Stimulated activated naive CD8-positive, alpha-beta T cell treated with anti-CD3 and anti-CD28 coated beads, Interleukin-15, Interleukin-2, amounts not matched to agents 100 U/mL and 50 U/mL, for 24 hours (primary cell): ENCODE data around the gene BBS12.

ENCODE experiments used
- ATAC-seq: fragments of 150-1000 bp; cut with Tn5 transposase; one replicate; pipeline ENCODE4 v1.10.0; 2021
- DNase-seq: peaks from one replicate; pipeline ENCODE4 v3.0.0; 2021

BBS12 gene

DNA sequence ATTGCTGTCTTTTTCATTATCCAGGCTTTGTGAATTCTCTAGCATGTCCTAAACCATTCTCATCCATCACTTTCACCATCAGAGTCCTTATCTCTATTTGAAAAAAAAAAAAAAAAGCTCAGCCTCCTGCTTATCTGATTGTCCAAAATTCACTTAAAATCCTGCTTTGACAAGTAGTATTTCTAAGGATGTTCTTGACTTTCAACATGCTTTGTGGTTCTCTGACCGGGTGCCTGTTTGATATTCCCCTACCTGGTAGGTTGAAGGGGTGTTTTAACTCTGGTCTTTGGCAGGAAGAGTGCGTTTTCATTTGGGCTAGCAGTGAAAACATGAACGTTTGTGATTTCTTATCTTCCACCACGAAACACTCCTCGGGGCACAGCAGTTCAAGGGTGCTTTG lies 17.3 kb upstream of the BBS12 start:
- ATAC-seq = no peak
- no peak for DNase-seq

- DNase-seq (peak; percentile 81), ATAC-seq (peak; percentile 96)
Measured at GRCh38 chr4:122716825-122717448, 15.6 kb upstream of the BBS12 start.

DNA sequence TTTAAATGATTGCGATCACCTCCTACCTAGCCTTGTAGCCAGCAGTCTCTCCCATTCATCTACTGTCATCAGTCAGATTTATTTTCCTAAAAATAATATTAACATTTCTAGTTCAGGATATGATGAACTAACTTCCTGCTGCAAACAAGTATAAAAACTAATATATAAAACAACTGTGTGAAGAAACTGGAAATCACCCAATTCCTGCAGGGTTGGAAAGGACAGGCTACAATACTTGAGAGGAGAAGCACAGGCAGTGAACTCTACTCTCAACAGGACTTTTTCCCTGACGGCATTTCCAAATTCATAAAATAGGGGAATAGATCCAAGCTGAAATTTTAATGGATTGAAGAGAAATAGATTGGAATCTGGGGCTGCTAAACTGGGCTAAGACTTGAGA lies 14.2 kb upstream of the BBS12 start:
- ATAC-seq = no peak

DNA sequence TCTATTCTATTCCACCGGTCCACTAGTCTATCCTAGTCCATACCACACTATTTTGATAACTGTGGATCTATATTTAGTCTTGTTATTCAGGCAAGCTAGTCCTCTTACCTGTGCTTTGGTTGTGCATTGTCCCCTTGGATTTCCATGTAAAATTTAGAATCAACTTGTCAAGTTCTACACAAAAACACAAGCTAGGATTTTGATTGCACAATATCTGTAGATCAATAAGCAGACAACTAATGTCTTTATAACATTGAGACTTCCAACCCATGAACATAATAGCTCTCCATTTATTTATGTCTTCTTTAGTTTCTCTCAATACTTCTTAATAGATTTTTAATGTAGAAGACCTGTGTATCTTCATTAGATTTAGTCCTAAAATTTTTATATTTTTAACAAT lies 10.2 kb upstream of the BBS12 start:
- ATAC-seq = no peak
- no peak for DNase-seq

More for the DNA sequence above, 14.2 kb upstream of the BBS12 start:
- no peak for DNase-seq

DNA sequence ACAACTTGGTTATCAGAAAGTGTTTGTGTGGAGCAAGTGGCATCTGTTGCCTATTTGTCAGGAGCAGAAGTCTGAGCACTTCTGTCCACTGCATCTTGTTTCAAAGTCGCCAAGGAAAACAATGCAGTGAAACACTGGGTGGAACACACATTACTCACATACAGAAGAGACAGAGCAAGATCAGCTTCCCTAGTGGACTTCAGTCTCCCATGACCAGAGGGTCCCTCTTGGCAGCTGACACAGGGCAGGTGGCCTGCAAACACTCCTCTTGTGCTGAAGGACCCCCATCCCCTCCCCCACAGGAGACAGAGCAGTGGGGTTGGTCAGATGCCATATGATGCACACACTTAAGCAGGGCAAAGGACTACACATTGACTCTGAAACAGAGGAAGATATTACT lies 3.6 kb upstream of the BBS12 start:
- DNase-seq = no peak
- ATAC-seq = no peak

GRCh38 chr4:122731676-122732075 lies 828 bp upstream of the BBS12 start:
- DNase-seq = no peak

DNA sequence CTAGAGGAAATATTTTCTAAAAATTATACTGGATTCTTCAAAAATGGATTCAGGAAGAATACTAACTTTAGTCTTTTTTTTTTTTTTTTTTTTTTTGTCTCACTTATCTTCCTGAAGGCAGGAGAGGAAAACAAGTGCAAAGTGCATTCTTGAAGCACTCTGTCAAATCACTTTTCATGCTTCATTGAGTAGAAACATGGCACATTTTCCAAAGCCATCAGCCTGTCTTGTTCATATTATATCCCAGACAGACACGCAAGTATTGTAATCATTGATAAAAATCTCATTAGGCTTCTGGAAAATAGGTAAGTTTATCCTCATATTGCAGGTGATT lies 1.2 kb downstream of the BBS12 start:
- DNase-seq = no peak
- no peak for ATAC-seq

More at GRCh38 chr4:122731676-122732075, 828 bp upstream of the BBS12 start:
- no peak for ATAC-seq

GRCh38 chr4:122739174-122739573 lies 6.7 kb downstream of the BBS12 start:
- DNase-seq (no peak), ATAC-seq (no peak)

DNA sequence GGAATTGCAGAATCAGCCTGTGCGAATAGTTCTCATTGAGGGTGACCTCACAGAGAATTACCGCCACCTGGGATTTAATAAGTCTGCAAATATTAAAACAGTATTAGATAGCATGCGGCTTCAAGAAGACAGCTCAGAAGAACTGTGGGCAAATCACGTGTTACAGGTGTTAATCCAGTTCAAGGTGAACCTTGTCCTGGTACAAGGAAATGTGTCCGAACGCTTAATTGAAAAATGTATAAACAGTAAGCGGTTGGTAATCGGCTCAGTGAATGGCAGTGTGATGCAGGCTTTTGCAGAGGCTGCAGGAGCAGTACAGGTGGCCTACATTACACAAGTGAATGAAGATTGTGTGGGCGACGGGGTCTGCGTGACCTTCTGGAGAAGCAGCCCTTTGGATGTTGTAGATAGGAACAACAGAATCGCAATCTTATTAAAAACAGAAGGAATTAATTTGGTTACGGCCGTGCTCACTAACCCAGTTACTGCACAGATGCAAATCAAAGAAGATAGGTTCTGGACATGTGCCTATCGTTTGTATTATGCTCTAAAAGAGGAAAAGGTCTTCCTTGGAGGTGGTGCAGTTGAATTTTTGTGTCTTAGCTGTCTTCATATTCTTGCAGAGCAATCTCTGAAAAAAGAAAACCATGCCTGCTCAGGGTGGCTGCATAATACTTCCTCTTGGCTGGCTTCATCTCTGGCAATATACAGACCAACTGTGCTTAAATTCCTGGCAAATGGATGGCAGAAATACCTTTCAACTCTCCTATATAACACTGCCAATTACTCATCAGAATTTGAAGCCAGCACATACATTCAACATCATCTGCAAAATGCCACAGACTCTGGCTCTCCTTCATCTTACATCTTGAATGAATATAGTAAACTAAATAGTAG lies 10.7 kb downstream of the BBS12 start:
- no peak for DNase-seq

DNA sequence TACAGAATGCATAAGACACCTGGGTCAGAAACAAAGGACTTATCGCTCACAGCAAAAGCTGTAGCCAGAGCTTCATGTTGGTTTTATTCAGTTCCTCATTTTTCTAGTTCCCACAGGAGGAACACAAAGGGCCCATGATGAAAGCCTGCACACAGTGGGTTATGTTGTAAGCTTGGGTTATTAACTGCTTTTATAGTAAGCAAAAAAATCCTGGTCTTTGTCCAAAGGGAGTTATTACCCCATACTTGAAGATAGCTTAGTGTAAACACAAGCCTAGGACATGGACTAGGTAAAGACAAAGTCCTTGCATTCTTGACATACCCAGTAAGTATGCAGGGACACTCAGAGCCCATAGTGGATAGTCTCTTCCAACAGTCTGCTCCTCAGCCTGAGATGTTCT lies 11.7 kb downstream of the BBS12 start:
- ATAC-seq (no peak), DNase-seq (no peak)

More for the DNA sequence above, 10.7 kb downstream of the BBS12 start:
- ATAC-seq = no peak

- DNase-seq = no peak
- ATAC-seq = no peak
Measured at GRCh38 chr4:122746485-122746965, 14.0 kb downstream of the BBS12 start.

DNA sequence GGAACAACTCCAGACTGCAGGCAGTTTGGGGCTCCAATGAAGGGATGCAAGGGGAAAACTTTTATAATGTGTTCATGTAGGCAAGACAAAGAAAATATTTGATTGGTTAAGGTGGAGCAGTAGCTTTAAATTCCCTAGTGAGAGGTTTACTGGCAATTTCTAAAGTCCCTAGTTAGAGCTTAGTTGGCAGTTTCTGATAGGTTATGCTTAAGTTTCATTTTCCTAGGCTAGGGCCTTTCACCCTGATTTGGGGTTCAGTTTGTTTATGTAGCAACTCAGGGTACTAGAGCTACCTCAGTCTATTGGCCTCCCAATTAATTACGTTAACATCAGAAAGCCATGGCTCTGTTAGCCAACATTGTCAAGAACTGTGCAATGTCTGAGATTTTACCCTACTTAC lies 14.6 kb downstream of the BBS12 start:
- DNase-seq = no peak
- ATAC-seq = no peak

GRCh38 chr4:122747883-122748282 lies 15.4 kb downstream of the BBS12 start:
- DNase-seq (no peak), ATAC-seq (no peak)

GRCh38 chr4:122749704-122750454 lies 17.4 kb downstream of the BBS12 start:
- ATAC-seq (no peak), DNase-seq (no peak)

- ATAC-seq (no peak), DNase-seq (no peak)
Measured at GRCh38 chr4:122755675-122756074, 23.2 kb downstream of the BBS12 start.

DNA sequence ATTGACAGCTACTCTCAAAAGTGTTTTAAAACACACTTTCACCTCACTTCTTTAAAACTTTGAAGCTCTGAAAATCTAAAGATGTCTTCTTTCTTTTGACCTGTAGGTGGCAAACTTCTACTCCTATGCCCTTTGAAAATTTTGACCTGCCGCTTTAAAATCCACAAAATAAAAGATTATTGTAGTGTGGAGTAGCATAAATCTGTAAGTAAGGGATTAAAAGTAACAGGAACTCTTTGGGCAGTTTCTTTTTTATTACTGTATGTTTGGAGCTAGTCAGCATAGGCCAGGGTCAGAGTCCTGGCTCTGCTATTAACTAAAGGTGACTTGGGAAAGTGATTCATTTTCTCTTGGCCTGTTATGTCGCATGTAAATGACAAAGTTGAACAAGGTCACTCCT lies 25.5 kb downstream of the BBS12 start:
- DNase-seq = no peak
- no peak for ATAC-seq

GRCh38 chr4:122759639-122760310 lies 27.3 kb downstream of the BBS12 start:
- no peak for ATAC-seq
- DNase-seq = no peak

DNA sequence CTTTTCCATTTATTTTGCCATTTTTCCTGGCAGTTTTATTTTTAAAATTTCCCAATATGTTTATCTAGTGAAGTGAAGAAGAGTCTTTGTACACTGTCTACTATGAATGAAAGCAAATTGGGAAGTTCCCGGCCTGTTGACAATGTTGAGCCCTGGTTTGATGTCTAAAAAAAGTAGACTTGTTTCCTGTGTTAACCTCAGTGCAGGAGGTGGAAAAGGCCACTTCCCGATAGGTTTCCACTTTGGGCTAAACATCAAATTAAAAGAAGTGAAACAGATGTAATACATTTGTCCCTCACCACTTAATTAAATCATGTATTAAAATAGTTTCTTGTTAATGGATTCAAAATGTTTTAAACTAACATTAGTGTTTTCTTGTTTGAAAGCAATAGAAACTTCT lies 30.0 kb downstream of the BBS12 start:
- peak; percentile 65 for ATAC-seq
- DNase-seq = no peak

GRCh38 chr4:122762966-122763716 lies 30.6 kb downstream of the BBS12 start:
- DNase-seq = no peak
- ATAC-seq = no peak

GRCh38 chr4:122764071-122764820 lies 31.7 kb downstream of the BBS12 start:
- DNase-seq (no peak), ATAC-seq (no peak)

- DNase-seq (no peak), ATAC-seq (no peak)
Measured at GRCh38 chr4:122764821-122765215, 32.3 kb downstream of the BBS12 start.
